Liver (tissue), 3 donors: ENCODE data around the gene CCDC182.

Experiments used
- EGR1 ChIP-seq, 2 donors: IDR thresholded peaks; 2 replicates each; pipeline ENCODE4 v1.6.1; 2016 to 2018; ENCODE audit warnings: antibody characterized with exemption in 2 of 2, low read depth in 2 of 2
- FOXA1 ChIP-seq: IDR thresholded peaks from 2 replicates; pipeline ENCODE4 v1.6.1; 2016; ENCODE audit warnings: antibody characterized with exemption
- GABPA ChIP-seq, 2 donors: IDR thresholded peaks in 1 of 2; conservative IDR thresholded peaks in 1 of 2; 2 replicates each; pipeline ENCODE4 v1.6.1; 2016; ENCODE audit warnings: antibody characterized with exemption in 2 of 2, mild to moderate bottlenecking in 1 of 2, moderate library complexity in 1 of 2
- JUND ChIP-seq, 2 donors: IDR thresholded peaks; 2 replicates each; pipeline ENCODE4 v1.6.1; 2016; ENCODE audit warnings: antibody characterized with exemption in 2 of 2
- MAX ChIP-seq: IDR thresholded peaks from 2 replicates; pipeline ENCODE4 v1.6.1; 2016; ENCODE audit warnings: antibody characterized with exemption
- RAD21 ChIP-seq, 2 donors: IDR thresholded peaks; 2 replicates each; pipeline ENCODE4 v1.6.1; 2016; ENCODE audit warnings: antibody characterized with exemption in 2 of 2, mild to moderate bottlenecking in 2 of 2
- RXRA ChIP-seq, 2 donors: IDR thresholded peaks; 2 replicates each; pipeline ENCODE4 v1.6.1; 2017 to 2018; ENCODE audit warnings: antibody characterized with exemption in 2 of 2, mild to moderate bottlenecking in 1 of 2
- TAF1 ChIP-seq: conservative IDR thresholded peaks from 2 replicates; pipeline ENCODE4 v1.6.1; 2016; ENCODE audit warnings: antibody characterized with exemption, mild to moderate bottlenecking
- YY1 ChIP-seq: IDR thresholded peaks from 2 replicates; pipeline ENCODE4 v1.6.1; 2016; ENCODE audit warnings: antibody characterized with exemption, mild to moderate bottlenecking
- TF ChIP-seq, protein P1 (sequence below): fragments of 150-350 bp; IDR thresholded peaks from 2 replicates; pipeline ENCODE4 v1.5.1; 2017; ENCODE audit warnings: improper control_type of control experiment, low read depth, low read length; ENCODE audit not compliant: missing input control
- TF ChIP-seq, protein P2 (sequence below): IDR thresholded peaks from 2 replicates; pipeline ENCODE4 v1.6.1; 2016; ENCODE audit warnings: antibody characterized with exemption, mild to moderate bottlenecking
- TF ChIP-seq, protein P3 (sequence below): IDR thresholded peaks from 2 replicates; pipeline ENCODE4 v1.6.1; 2016; ENCODE audit warnings: antibody characterized with exemption
- donor health status: healthy.
- donor health status: healthy.

DNA sequence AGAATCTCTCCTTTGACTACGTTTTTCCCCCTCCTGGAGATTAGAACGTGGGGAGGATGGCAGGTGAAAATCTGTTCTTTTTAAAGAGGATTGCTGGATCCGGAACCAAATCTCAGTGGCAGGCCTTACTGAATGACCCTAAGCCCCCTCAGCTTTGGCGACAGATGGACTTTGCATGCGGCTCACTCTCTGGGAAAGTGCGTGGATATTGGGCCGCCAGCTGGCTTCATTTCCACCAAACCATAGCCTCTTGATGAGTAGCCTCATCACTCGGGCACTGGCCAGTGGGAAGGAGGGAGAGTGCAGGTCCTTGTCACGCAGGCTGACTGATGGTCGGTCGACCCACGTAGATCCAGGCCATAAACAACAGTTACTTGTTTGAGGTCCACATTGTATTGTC is 31.3 kb upstream of the CCDC182 start:
- TF ChIP-seq YY1 = no peak
- TF ChIP-seq, protein P1, sequence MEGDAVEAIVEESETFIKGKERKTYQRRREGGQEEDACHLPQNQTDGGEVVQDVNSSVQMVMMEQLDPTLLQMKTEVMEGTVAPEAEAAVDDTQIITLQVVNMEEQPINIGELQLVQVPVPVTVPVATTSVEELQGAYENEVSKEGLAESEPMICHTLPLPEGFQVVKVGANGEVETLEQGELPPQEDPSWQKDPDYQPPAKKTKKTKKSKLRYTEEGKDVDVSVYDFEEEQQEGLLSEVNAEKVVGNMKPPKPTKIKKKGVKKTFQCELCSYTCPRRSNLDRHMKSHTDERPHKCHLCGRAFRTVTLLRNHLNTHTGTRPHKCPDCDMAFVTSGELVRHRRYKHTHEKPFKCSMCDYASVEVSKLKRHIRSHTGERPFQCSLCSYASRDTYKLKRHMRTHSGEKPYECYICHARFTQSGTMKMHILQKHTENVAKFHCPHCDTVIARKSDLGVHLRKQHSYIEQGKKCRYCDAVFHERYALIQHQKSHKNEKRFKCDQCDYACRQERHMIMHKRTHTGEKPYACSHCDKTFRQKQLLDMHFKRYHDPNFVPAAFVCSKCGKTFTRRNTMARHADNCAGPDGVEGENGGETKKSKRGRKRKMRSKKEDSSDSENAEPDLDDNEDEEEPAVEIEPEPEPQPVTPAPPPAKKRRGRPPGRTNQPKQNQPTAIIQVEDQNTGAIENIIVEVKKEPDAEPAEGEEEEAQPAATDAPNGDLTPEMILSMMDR = no peak
- TF ChIP-seq, protein P2, sequence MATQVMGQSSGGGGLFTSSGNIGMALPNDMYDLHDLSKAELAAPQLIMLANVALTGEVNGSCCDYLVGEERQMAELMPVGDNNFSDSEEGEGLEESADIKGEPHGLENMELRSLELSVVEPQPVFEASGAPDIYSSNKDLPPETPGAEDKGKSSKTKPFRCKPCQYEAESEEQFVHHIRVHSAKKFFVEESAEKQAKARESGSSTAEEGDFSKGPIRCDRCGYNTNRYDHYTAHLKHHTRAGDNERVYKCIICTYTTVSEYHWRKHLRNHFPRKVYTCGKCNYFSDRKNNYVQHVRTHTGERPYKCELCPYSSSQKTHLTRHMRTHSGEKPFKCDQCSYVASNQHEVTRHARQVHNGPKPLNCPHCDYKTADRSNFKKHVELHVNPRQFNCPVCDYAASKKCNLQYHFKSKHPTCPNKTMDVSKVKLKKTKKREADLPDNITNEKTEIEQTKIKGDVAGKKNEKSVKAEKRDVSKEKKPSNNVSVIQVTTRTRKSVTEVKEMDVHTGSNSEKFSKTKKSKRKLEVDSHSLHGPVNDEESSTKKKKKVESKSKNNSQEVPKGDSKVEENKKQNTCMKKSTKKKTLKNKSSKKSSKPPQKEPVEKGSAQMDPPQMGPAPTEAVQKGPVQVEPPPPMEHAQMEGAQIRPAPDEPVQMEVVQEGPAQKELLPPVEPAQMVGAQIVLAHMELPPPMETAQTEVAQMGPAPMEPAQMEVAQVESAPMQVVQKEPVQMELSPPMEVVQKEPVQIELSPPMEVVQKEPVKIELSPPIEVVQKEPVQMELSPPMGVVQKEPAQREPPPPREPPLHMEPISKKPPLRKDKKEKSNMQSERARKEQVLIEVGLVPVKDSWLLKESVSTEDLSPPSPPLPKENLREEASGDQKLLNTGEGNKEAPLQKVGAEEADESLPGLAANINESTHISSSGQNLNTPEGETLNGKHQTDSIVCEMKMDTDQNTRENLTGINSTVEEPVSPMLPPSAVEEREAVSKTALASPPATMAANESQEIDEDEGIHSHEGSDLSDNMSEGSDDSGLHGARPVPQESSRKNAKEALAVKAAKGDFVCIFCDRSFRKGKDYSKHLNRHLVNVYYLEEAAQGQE = no peak
- no peak for TF ChIP-seq TAF1
- TF ChIP-seq GABPA (IDR thresholded peaks at IDR 0.05 in 1 of 2, conservative IDR thresholded peaks at IDR 0.05 in 1 of 2) = no peak
- no peak for TF ChIP-seq MAX
- TF ChIP-seq RAD21 (IDR thresholded peaks at IDR 0.05) = no peak
- no peak for TF ChIP-seq FOXA1
- TF ChIP-seq EGR1 (IDR thresholded peaks at IDR 0.05; ENCODE audit: low read depth in 2 of 2) = no peak
- TF ChIP-seq, protein P3, sequence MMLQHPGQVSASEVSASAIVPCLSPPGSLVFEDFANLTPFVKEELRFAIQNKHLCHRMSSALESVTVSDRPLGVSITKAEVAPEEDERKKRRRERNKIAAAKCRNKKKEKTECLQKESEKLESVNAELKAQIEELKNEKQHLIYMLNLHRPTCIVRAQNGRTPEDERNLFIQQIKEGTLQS = no peak
- no peak for TF ChIP-seq RXRA (IDR thresholded peaks at IDR 0.05)
- no peak for TF ChIP-seq JUND (IDR thresholded peaks at IDR 0.05)
